GM20000 (cell line): ENCODE results near the gene CFAP65.

Experiments used
- DNase-seq: peaks from one replicate; pipeline ENCODE4 v3.0.0; 2012; ENCODE audit warnings: low spot score
- CTCF ChIP-seq: IDR thresholded peaks from 2 replicates; pipeline ENCODE4 v1.5.1; 2012; ENCODE audit warnings: mild to moderate bottlenecking, control low read depth; ENCODE audit errors: extremely low read depth, missing control alignments

The CFAP65 gene

GRCh38 chr2:219023045-219023605 is 18.2 kb downstream of the CFAP65 start:
- no peak for DNase-seq
- no peak for TF ChIP-seq CTCF

- DNase-seq, result no peak
- TF ChIP-seq CTCF, result no peak
These were observed 18.7 kb downstream of the CFAP65 start for GRCh38 chr2:219022616-219023015.

GRCh38 chr2:219022041-219022440 is 19.3 kb downstream of the CFAP65 start:
- no peak for DNase-seq
- no peak for TF ChIP-seq CTCF

- no peak for DNase-seq
These were observed 19.7 kb downstream of the CFAP65 start for GRCh38 chr2:219021591-219021990.

GRCh38 chr2:219020604-219021365 is 20.5 kb downstream of the CFAP65 start:
- TF ChIP-seq CTCF, result no peak
- no peak for DNase-seq

More at GRCh38 chr2:219021591-219021990, 19.7 kb downstream of the CFAP65 start:
- TF ChIP-seq CTCF, result no peak

- no peak for DNase-seq
- no peak for TF ChIP-seq CTCF
These were observed 21.9 kb downstream of the CFAP65 start for GRCh38 chr2:219019436-219019835.

GRCh38 chr2:219018726-219019125 is 22.6 kb downstream of the CFAP65 start:
- DNase-seq, result no peak
- TF ChIP-seq CTCF, result no peak
